IMR-90 (cell line): ENCODE results near the gene HMX1. TPM values are rescaled to one million over a fixed set of nuclear protein-coding genes. Genes with fewer than 3 reads are reported as not detected.

ENCODE experiments used
- ATAC-seq: fragments of 200-7000 bp; cut with Tn5 transposase; 2 replicates; pipeline ENCODE4 v1.9.1; 2020; ENCODE audit warnings: low read depth, mild to moderate bottlenecking, moderate library complexity
- BruUV-seq: library from RNA; stranded (reverse); fragments of 400-500 nt; replicated peaks from 2 replicates; lab custom pipeline; 2021; lab: Mats Ljungman, UMichigan
- CTCF ChIA-PET: fragments of 300-600 bp; formaldehyde crosslinking; extraction: SDS; loops from one replicate; lab custom pipeline; 2021; ENCODE audit warnings: antibody characterized with exemption; lab: Yijun Ruan, JAX
- POLR2A ChIA-PET: fragments of 300-600 bp; sonication (Branson Sonifier 250); formaldehyde crosslinking; loops from one replicate; lab custom pipeline; 2022; ENCODE audit warnings: antibody characterized with exemption; ENCODE audit not compliant: unreplicated experiment; lab: Charles Lee
- DNase-seq: peaks from one replicate; pipeline ENCODE4 v3.0.0; 2013
- H2AFZ ChIP-seq: replicated peaks from 2 replicates; pipeline ENCODE3; 2013; ENCODE audit warnings: low read length, mild to moderate bottlenecking; ENCODE audit not compliant: poor library complexity
- H2AK5ac ChIP-seq: 2 replicates; pipeline ENCODE4 v1.6.1; 2013; ENCODE audit warnings: low read depth, low read length, inconsistent platforms
- H2AK9ac ChIP-seq: replicated peaks from 2 replicates; pipeline ENCODE3; 2013; ENCODE audit warnings: mild to moderate bottlenecking, low read depth, low read length, moderate library complexity; ENCODE audit not compliant: poor library complexity
- H2BK120ac ChIP-seq: 2 replicates; pipeline ENCODE4 v1.6.1; 2013; ENCODE audit warnings: low read depth, low read length, inconsistent platforms
- H2BK15ac ChIP-seq: 3 replicates; pipeline ENCODE4 v1.6.1; 2013; ENCODE audit warnings: low read depth, low read length, inconsistent platforms
- H2BK20ac ChIP-seq: 2 replicates; pipeline ENCODE4 v1.6.1; 2013; ENCODE audit warnings: low read depth, mild to moderate bottlenecking, inconsistent platforms, low read length, moderate library complexity
- H2BK5ac ChIP-seq: 2 replicates; pipeline ENCODE4 v1.6.1; 2013; ENCODE audit warnings: mild to moderate bottlenecking, low read depth, low read length, inconsistent platforms; ENCODE audit not compliant: poor library complexity, severe bottlenecking
- H3K14ac ChIP-seq: replicated peaks from 2 replicates; pipeline ENCODE4 v1.6.1; 2013; ENCODE audit warnings: low read depth, low read length, inconsistent platforms
- H3K18ac ChIP-seq: 2 replicates; pipeline ENCODE4 v1.6.1; 2013; ENCODE audit warnings: low read depth, low read length, control low read depth
- H3K23ac ChIP-seq: 2 replicates; pipeline ENCODE4 v1.6.1; 2013; ENCODE audit warnings: low read depth, low read length, inconsistent platforms
- H3K27ac ChIP-seq: 2 replicates; pipeline ENCODE4 v1.5.1; 2013; ENCODE audit warnings: mild to moderate bottlenecking, control low read depth, low read length; ENCODE audit not compliant: insufficient read depth
- H3K27me3 ChIP-seq: 2 replicates; pipeline ENCODE4 v1.6.1; 2013; ENCODE audit warnings: low read length; ENCODE audit not compliant: control insufficient read depth, insufficient read depth
- H3K36me3 ChIP-seq: 2 replicates; pipeline ENCODE4 v1.6.1; 2013; ENCODE audit warnings: low read length, mixed read lengths; ENCODE audit not compliant: control insufficient read depth, insufficient read depth
- H3K4ac ChIP-seq: 2 replicates; pipeline ENCODE4 v1.6.1; 2013; ENCODE audit warnings: low read depth, low read length, inconsistent platforms
- H3K4me1 ChIP-seq: 2 replicates; pipeline ENCODE4 v1.6.1; 2013; ENCODE audit warnings: low read length, mixed read lengths; ENCODE audit not compliant: control insufficient read depth, insufficient read depth
- H3K4me2 ChIP-seq: 2 replicates; pipeline ENCODE4 v1.6.1; 2013; ENCODE audit warnings: low read depth, mild to moderate bottlenecking, control low read depth, low read length, moderate library complexity
- H3K4me3 ChIP-seq: 2 replicates; pipeline ENCODE4 v1.5.1; 2013; ENCODE audit warnings: low read depth, mild to moderate bottlenecking, control low read depth, low read length, moderate library complexity; ENCODE audit not compliant: insufficient read depth
- H3K56ac ChIP-seq: 2 replicates; pipeline ENCODE4 v1.6.1; 2013; ENCODE audit warnings: low read length, inconsistent platforms; ENCODE audit not compliant: insufficient read depth; ENCODE audit errors: extremely low read depth
- H3K79me1 ChIP-seq, 2 experiments: 2 replicates each; pipeline ENCODE4 v1.6.1; 2013; ENCODE audit warnings: low read length in 2 of 2, inconsistent platforms in 1 of 2, low read depth in 1 of 2
- H3K9ac ChIP-seq: 2 replicates; pipeline ENCODE4 v1.6.1; 2013; ENCODE audit warnings: low read depth, low read length, control low read depth
- H3K9me1 ChIP-seq: 2 replicates; pipeline ENCODE4 v1.6.1; 2013; ENCODE audit warnings: low read length, inconsistent platforms; ENCODE audit not compliant: insufficient read depth
- H3K9me3 ChIP-seq: 2 replicates; pipeline ENCODE4 v1.6.1; 2013; ENCODE audit warnings: low read length; ENCODE audit not compliant: control insufficient read depth, insufficient read depth
- H4K20me1 ChIP-seq: 2 replicates; pipeline ENCODE4 v1.6.1; 2013; ENCODE audit warnings: low read length, inconsistent platforms; ENCODE audit not compliant: insufficient read depth
- H4K5ac ChIP-seq: 2 replicates; pipeline ENCODE4 v1.6.1; 2013; ENCODE audit warnings: mild to moderate bottlenecking, low read depth, low read length, control low read depth
- H4K8ac ChIP-seq, 2 experiments: 2 replicates each; pipeline ENCODE4 v1.6.1; 2013; ENCODE audit warnings: low read depth in 2 of 2, low read length in 2 of 2, control low read depth in 1 of 2, inconsistent platforms in 1 of 2
- H4K91ac ChIP-seq: 2 replicates; pipeline ENCODE4 v1.6.1; 2013; ENCODE audit warnings: low read depth, low read length, inconsistent platforms; ENCODE audit not compliant: insufficient read depth
- BHLHE40 ChIP-seq: fragments of 150-350 bp; IDR thresholded peaks from 2 replicates; pipeline ENCODE4 v1.6.1; 2016; ENCODE audit warnings: mild to moderate bottlenecking, low read depth, low read length
- CEBPB ChIP-seq: IDR thresholded peaks from 2 replicates; pipeline ENCODE4 v1.6.1; 2012; ENCODE audit warnings: low read depth, low read length, improper control_type of control experiment
- CHD1 ChIP-seq: IDR thresholded peaks from 2 replicates; pipeline ENCODE4 v1.6.1; 2012; ENCODE audit warnings: low read depth, low read length, improper control_type of control experiment
- FOS ChIP-seq: fragments of 150-350 bp; IDR thresholded peaks from 2 replicates; pipeline ENCODE4 v1.6.1; 2016; ENCODE audit warnings: low read depth, low read length
- MAFK ChIP-seq: IDR thresholded peaks from 2 replicates; pipeline ENCODE4 v1.6.1; 2012; ENCODE audit warnings: low read depth, low read length, improper control_type of control experiment
- MXI1 ChIP-seq: IDR thresholded peaks from 2 replicates; pipeline ENCODE4 v1.6.1; 2012; ENCODE audit warnings: low read depth, mild to moderate bottlenecking, low read length, moderate library complexity, borderline replicate concordance
- NFE2L2 ChIP-seq: fragments of 150-350 bp; IDR thresholded peaks from 2 replicates; pipeline ENCODE4 v1.6.1; 2016; ENCODE audit warnings: low read depth, mild to moderate bottlenecking, low read length
- RAD21 ChIP-seq: IDR thresholded peaks from 2 replicates; pipeline ENCODE4 v1.6.1; 2012; ENCODE audit warnings: low read length, improper control_type of control experiment
- RCOR1 ChIP-seq: IDR thresholded peaks from 2 replicates; pipeline ENCODE4 v1.6.1; 2012; ENCODE audit warnings: mild to moderate bottlenecking, low read length, improper control_type of control experiment; ENCODE audit not compliant: insufficient replicate concordance
- RFX5 ChIP-seq: IDR thresholded peaks from 2 replicates; pipeline ENCODE4 v1.8.0; 2012; ENCODE audit warnings: low read depth, mild to moderate bottlenecking, low read length, moderate library complexity
- WGBS, 2 experiments: methylation state at CpG; one replicate each; pipeline versions ENCODE4 v1.1.5 to v1.1.7; 2013; ENCODE audit warnings: missing lambda C conversion rate in 2 of 2; ENCODE audit not compliant: insufficient read length in 1 of 2; ENCODE audit errors: extremely low coverage in 2 of 2; 5-methylcytosine and 5-hydroxymethylcytosine counted together
- dilution Hi-C: fragments of 300-500 bp; cut with HindIII; formaldehyde crosslinking; loops from one replicate; pipeline ENCODE4 v1.14.3; 2018; ENCODE audit warnings: low sequenced_read_pairs; ENCODE audit not compliant: unreplicated experiment
- in situ Hi-C: fragments of 300-500 bp; cut with MboI; formaldehyde crosslinking; loops from 3 replicates; pipeline ENCODE4 v1.14.3; 2019; ENCODE audit warnings: low sequenced_read_pairs, inconsistent platforms, mixed read lengths
- intact Hi-C: fragments of 100-400 bp; cut with micrococcal nuclease; formaldehyde crosslinking; loops from 2 replicates; pipeline ENCODE4 v1.10.0; 2022
- polyA plus RNA-seq, 3 experiments: library from polyadenylated mRNA; depleted of rRNA; stranded (reverse); fragments of >200 nt; gene quantifications; 2 replicates each; pipeline ENCODE4 v1.2.3, GENCODE V29; 2012; ENCODE audit warnings: low replicate concordance in 1 of 3
- total RNA-seq: library from RNA; depleted of rRNA; stranded (reverse); fragments of >200 nt; gene quantifications from 2 replicates; pipeline ENCODE4 v1.2.3, GENCODE V29; 2012
- TF ChIP-seq, protein P1 (sequence below): conservative IDR thresholded peaks from 2 replicates; pipeline ENCODE4 v1.5.1; 2012; ENCODE audit warnings: mild to moderate bottlenecking, low read depth, low read length, improper control_type of control experiment
- TF ChIP-seq, protein P2 (sequence below): fragments of 150-350 bp; IDR thresholded peaks from 2 replicates; pipeline ENCODE4 v1.6.1; 2016; ENCODE audit warnings: low read depth, mild to moderate bottlenecking, low read length, moderate library complexity, borderline replicate concordance

HMX1 gene
- total and polyA plus RNA-seq, 2 of the 4 experiments (the other 2 are of a cell fraction), result not detected

DNA sequence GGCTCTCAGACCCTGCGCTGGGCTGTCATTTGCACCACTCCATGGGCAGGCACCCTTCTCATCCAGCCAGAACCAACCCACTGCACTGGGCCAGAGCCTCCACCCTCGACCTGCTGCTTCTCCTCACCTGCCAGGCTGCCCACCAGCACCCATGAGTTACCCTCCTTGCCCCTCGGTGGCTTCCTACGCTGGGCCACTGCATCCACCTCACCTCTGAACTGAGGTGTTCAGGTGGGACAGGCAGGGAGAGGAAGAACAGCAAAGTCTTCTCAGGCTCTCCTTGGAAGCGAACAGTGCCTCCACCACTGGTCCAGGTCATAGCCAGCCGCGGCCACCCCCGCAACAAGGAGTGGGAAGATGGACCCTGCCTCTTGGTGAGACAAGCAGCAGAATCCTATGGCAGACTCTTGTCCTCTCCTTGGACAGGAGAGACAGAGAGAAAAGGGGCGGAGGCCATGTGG is 32.4 kb upstream of the HMX1 start:
- H3K9ac ChIP-seq, result no peak overlapping the region
- no peak overlapping the region for H3K4me2 ChIP-seq
- H3K18ac ChIP-seq, result no peak overlapping the region
- H3K79me1 ChIP-seq, result no peaks in the 10 kb centered on the region
- H3K4ac ChIP-seq, result no peak overlapping the region
- H4K20me1 ChIP-seq, result no peaks in the 10 kb centered on the region
- H4K91ac ChIP-seq, result no peak overlapping the region
- H3K36me3 ChIP-seq, result no peaks in the 10 kb centered on the region
- H3K9me1 ChIP-seq, result no peaks in the 10 kb centered on the region
- H4K5ac ChIP-seq, result no peak overlapping the region
- no peak overlapping the region for H3K23ac ChIP-seq
- ChIA-PET CTCF (no interaction called here), POLR2A (no interaction called here)
- TF ChIP-seq RCOR1 (no peak), RAD21 (no peak), MAFK (no peak), BHLHE40 (no peak), FOS (no peak), CEBPB (no peak), RFX5 (no peak), MXI1 (no peak), NFE2L2 (no peak), CHD1 (no peak)
- TF ChIP-seq, protein P1, sequence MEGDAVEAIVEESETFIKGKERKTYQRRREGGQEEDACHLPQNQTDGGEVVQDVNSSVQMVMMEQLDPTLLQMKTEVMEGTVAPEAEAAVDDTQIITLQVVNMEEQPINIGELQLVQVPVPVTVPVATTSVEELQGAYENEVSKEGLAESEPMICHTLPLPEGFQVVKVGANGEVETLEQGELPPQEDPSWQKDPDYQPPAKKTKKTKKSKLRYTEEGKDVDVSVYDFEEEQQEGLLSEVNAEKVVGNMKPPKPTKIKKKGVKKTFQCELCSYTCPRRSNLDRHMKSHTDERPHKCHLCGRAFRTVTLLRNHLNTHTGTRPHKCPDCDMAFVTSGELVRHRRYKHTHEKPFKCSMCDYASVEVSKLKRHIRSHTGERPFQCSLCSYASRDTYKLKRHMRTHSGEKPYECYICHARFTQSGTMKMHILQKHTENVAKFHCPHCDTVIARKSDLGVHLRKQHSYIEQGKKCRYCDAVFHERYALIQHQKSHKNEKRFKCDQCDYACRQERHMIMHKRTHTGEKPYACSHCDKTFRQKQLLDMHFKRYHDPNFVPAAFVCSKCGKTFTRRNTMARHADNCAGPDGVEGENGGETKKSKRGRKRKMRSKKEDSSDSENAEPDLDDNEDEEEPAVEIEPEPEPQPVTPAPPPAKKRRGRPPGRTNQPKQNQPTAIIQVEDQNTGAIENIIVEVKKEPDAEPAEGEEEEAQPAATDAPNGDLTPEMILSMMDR, result no peak
- TF ChIP-seq, protein P2, sequence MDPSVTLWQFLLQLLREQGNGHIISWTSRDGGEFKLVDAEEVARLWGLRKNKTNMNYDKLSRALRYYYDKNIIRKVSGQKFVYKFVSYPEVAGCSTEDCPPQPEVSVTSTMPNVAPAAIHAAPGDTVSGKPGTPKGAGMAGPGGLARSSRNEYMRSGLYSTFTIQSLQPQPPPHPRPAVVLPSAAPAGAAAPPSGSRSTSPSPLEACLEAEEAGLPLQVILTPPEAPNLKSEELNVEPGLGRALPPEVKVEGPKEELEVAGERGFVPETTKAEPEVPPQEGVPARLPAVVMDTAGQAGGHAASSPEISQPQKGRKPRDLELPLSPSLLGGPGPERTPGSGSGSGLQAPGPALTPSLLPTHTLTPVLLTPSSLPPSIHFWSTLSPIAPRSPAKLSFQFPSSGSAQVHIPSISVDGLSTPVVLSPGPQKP, result no peak
- no peak overlapping the region for H4K8ac ChIP-seq
- dilution Hi-C loops (no loop called here), intact Hi-C loops (no loop called here), in situ Hi-C loops (no loop called here)
- no peaks in the 10 kb centered on the region for H3K4me1 ChIP-seq
- H2AFZ ChIP-seq, result no peak overlapping the region
- H2BK5ac ChIP-seq, result no peak overlapping the region
- WGBS, 2 experiments, result no CpG with 5 or more reads among the region's 9 CpGs
- no peak for DNase-seq
- H2BK120ac ChIP-seq, result no peak overlapping the region
- H3K27me3 ChIP-seq, result no peaks in the 10 kb centered on the region
- no peak for ATAC-seq
- no peak overlapping the region for H3K4me3 ChIP-seq
- H2AK5ac ChIP-seq, result no peak overlapping the region
- H2BK15ac ChIP-seq, result no peak overlapping the region
- H3K27ac ChIP-seq, result no peak overlapping the region
- no peak overlapping the region for H3K56ac ChIP-seq
- H2AK9ac ChIP-seq, result no peak overlapping the region
- H2BK20ac ChIP-seq, result no peak overlapping the region
- no TSS peak for BruUV-seq
- H3K14ac ChIP-seq, result no peak overlapping the region
- H3K9me3 ChIP-seq, result peaks cover 16% of the 10 kb centered on the region
